Measurements from ENCODE around the gene NDUFA7.

The NDUFA7 gene

DNA sequence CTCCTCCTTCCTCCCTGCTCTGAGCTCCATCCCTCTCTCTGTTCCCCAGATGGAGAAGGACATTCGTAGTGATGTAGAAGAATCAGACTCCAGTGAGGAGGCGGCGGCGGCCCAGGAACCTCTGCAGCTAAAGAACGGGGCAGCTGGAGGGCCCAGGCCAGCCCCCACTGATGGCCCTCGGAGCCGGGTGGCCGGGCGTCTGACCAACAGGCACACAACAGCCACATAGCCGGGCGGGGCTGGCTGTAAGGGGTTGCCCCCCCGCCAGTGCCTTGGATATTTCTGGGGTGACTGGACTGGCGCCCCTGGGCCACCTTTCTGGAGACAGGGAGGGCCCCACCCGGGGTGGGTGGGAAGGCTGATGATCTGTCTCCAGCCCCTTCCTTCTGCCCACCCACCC lies 59.3 kb downstream of the NDUFA7 start:
- TF ChIP-seq ZNF384 (IDR thresholded peaks at IDR 0.05) (no peak), HDGF (IDR thresholded peaks at IDR 0.05; ENCODE audit: borderline replicate concordance) (no peak), L3MBTL2 (conservative IDR thresholded peaks at IDR 0.05) (no peak), ARNT (IDR thresholded peaks at IDR 0.05) (no peak), NFRKB (IDR thresholded peaks at IDR 0.05) (no peak), FOXA1 (IDR thresholded peaks at IDR 0.05) (no peak), TARDBP (IDR thresholded peaks at IDR 0.05) (no peak), LEF1 (IDR thresholded peaks at IDR 0.05; ENCODE audit: borderline replicate concordance) (no peak), BHLHE40 (IDR thresholded peaks at IDR 0.05; ENCODE audit: borderline replicate concordance) (no peak), FOXK2 (IDR thresholded peaks at IDR 0.05) (no peak), FOXM1 (IDR thresholded peaks at IDR 0.05; ENCODE audit: borderline replicate concordance) (no peak), CTBP1 (IDR thresholded peaks at IDR 0.05; ENCODE audit: borderline replicate concordance) (no peak), SUZ12 (IDR thresholded peaks at IDR 0.05) (no peak), ELF4 (IDR thresholded peaks at IDR 0.05) (no peak)
- TF ChIP-seq, protein P1, sequence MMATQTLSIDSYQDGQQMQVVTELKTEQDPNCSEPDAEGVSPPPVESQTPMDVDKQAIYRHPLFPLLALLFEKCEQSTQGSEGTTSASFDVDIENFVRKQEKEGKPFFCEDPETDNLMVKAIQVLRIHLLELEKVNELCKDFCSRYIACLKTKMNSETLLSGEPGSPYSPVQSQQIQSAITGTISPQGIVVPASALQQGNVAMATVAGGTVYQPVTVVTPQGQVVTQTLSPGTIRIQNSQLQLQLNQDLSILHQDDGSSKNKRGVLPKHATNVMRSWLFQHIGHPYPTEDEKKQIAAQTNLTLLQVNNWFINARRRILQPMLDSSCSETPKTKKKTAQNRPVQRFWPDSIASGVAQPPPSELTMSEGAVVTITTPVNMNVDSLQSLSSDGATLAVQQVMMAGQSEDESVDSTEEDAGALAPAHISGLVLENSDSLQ (IDR thresholded peaks at IDR 0.05), result no peak
- POLR2A ChIA-PET, result no interaction called here
- CTCF ChIA-PET, result no interaction called here
- DNase-seq (ENCODE audit: extremely low spot score), result no peak

DNA sequence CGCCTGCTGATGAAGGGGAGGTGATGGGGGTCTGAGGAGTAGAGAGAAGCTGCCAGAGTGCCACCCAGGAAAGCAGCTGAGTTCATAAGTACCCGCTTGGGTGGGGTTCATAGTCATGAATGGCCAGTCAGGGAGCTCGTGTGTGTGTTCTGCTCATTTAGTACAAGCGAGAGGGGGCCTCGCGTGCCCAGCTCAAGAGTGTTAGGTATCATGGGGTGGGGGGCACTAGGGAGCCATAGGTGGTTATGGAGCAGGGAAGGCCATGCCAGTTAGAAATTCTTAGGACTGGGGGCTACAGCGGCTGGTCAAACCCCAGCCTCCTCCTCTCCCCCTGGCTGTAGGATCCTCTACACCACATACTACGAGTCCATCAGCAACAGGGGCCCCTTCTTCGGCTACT lies 59.8 kb downstream of the NDUFA7 start:
- no peak for TF ChIP-seq FOXK2 (IDR thresholded peaks at IDR 0.05)
- TF ChIP-seq HDGF (IDR thresholded peaks at IDR 0.05; ENCODE audit: borderline replicate concordance), result no peak
- no peak for TF ChIP-seq FOXA1 (IDR thresholded peaks at IDR 0.05)
- no peak for TF ChIP-seq LEF1 (IDR thresholded peaks at IDR 0.05; ENCODE audit: borderline replicate concordance)
- no peak for TF ChIP-seq L3MBTL2 (conservative IDR thresholded peaks at IDR 0.05)
- no peak for TF ChIP-seq CTBP1 (IDR thresholded peaks at IDR 0.05; ENCODE audit: borderline replicate concordance)
- TF ChIP-seq SUZ12 (IDR thresholded peaks at IDR 0.05), result no peak
- no peak for TF ChIP-seq TARDBP (IDR thresholded peaks at IDR 0.05)
- ChIA-PET CTCF (no interaction called here), POLR2A (no interaction called here)
- DNase-seq (ENCODE audit: extremely low spot score), result no peak
